Measurements from ENCODE around the gene MBD2.

- TF ChIP-seq EP300 (IDR thresholded peaks at IDR 0.05) (no peak), POLR2AphosphoS5 (IDR thresholded peaks at IDR 0.05) (no peak)
Observed at GRCh38 chr18:54241483-54241882, 17.0 kb upstream of the MBD2 start.
